GM21360 (cell line): Measurements from ENCODE around the gene CATSPER1.

Experiments used
- ATAC-seq: cut with Tn5 transposase; IDR thresholded peaks from one replicate; pipeline ENCODE4 v1.9.1; 2021; ENCODE audit warnings: mild to moderate bottlenecking, moderate library complexity; ENCODE audit not compliant: unreplicated experiment

The CATSPER1 gene

DNA sequence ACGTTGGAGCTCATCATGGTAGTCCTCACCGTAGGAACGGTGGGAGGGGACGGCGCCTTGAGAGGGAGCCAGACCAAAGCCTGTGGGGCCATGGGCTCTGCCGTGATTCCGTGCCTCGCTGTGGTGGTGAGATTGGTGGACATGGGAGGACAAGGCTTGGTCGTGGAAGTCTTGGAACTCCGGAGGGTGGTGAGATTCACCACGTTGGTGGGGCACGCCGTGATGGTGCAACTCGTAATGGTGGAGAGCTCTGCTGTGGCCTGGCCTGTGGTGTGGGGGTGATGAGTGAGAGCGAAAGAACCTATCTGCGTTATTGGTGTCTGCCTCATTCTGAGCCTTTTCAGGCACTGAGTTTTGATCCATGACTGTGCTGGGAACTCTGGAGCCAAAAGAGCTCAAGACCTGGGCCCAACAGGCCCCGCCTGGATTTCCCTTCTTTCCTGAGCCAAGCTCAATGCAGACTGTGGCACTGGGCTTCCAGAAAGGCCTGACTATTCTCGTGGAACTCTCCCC is at the start of gene CATSPER1:
Gene CATSPER1, minus strand, starts transcription at position 463 of the 513 bp plus-strand sequence. Its CDS starts 100 bp downstream, at position 363.
- ATAC-seq, result no peak

GRCh38 chr11:66075273-66075672 is 49.0 kb upstream of the CATSPER1 start:
- ATAC-seq, result no peak

DNA sequence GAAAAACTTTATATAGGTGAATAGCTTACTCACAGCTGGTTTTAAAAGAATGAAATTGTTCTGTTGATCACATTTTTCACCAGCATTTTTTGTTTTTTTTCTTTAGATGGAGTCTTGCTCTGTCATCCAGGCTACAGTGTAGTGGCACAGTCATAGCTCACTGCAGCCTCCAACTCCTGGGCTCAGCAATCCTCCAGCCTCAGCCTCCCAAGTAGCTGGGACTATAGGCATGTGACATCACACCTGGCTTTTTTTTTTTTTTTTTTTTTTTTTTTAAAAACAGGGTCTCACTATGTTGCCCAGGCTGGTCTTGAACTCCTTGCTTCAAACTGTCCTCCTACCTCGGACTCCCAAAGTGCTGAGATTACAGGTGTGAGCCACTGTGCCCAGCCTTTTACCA is 47.4 kb upstream of the CATSPER1 start:
- no peak for ATAC-seq

DNA sequence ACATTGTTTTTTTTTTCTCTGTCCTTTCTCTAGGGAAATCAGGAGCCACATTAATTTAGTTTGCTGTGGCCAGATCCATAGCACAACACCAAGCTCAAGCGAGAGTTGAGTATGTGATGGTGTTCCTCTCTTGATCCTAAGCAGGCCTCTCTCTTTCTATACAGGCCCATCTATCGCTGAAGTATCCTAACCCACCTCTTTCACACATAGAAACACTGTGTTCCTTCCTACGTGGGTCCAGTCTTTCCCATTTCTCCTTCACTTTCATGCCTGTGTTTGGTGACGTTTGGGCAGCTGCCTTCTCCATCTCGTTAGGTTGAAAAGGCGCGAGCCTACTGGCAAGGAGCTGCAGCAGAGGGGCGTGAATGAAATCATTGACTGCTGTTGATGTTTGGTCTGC is 46.2 kb upstream of the CATSPER1 start:
- ATAC-seq, result no peak

DNA sequence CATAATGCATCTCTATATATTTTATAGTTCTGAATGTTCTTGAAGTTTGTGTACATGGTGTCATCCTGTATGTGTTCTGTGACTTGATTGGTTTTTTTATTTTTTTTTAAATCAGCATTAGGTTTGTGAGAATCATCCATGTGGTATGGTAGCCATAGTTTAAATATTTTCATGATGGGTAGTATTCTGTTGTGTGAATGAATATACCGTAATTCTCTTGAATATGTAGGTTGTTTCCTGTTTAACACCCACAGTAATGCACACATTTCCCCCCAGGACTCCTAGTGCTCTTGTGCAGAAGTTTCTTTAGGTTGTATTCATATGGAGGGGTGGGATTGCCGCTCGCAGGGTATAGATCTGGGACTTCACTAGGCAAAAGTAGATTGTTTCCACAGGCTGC is 45.8 kb upstream of the CATSPER1 start:
- no peak for ATAC-seq

DNA sequence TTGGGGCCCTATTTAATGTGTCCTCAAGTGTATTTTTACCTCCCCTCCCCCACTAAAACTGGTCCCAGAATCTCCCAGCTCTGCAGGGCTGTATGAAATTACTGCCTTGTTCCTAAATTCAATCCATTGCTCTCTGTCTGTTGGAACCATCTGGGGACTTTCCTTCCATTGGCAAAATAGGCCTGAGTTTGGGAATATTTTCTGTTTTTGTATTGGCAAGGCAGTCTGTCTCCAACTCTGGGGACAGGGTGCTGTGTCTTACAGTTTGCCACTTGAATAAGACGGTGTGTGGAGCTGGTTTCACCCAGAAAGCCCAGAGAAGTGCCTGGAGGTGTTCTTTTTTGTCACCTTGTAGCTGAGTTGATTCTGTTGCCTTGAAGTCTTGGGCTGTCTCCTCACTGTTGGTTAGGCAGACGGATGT is 45.1 kb upstream of the CATSPER1 start:
- no peak for ATAC-seq

DNA sequence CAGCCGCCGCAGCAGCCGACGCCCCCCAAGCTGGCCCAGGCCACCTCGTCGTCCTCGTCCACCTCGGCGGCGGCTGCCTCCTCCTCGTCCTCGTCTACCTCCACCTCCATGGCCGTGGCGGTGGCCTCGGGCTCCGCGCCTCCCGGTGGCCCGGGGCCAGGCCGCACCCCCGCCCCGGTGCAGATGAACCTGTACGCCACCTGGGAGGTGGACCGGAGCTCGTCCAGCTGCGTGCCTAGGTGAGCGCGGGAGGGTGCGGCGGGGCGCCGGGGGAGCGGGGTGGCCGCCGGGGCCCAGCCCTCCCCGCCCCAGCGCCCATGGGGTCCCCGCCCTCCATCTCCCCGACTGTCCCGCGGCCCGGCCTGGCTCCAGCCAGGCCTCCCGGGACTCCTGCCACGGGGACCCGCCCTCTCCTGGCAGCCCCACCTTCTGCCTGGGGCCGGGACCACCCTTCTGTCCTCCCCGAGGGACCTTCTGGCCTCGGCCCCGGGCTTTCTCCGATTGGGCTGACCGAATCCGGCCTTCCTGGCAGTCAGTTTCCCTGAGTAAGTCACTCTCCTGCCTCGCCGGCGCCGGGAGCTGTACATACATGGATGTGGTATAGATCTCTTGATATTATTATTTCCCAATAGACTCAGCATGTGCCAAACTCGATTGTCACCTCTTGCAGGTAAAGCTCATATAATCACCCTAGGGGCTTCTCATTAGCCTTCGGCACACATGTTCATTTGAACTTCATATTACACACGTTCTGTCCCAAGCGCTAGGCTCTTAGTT is 44.5 kb upstream of the CATSPER1 start:
- no peak for ATAC-seq

DNA sequence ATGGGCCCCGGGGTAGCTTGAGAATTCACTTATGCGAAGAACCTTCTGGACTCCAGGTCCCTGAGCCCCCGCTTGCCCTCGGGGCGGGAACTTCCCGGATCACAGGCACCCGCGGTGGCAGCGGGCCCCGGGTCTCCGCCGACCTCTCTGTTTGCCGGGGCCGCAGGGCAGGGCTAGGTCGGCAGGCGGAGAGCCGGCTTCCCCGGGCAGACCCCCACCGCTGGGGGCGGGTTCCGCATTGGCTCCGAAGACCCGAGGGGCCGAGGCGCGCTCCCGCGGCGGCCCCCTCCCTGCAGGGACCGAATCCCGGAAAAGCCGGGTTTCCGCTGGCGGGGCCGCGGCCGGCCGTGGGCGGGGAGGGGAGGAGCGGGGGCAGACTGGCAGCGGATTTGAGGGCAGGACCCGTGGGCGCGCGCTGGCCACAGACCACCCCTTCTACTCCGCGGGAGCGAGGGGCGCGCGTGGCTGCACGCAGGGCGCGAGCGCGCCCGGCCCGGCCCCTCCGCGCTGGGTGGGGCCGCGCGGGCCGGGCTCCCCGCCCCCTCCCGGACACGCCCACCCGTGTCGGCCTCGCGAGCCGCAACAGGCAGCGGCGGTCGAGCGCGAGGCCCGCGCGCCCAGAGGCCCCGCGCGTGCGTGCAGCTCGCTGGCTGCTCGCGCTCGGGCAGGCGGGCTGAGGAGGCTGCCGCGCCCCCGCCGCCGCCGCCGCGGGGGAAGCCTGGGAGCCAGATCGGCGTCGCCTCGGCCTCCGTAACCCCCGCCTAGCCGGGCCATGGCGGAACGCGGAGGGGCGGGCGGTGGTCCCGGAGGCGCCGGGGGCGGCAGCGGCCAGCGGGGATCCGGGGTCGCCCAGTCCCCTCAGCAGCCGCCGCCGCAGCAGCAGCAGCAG is 43.7 kb upstream of the CATSPER1 start, which contains the start of gene PACS1:
Gene PACS1, plus strand, starts transcription at position 558 of the 889 bp plus-strand sequence. Its CDS starts 215 bp downstream, at position 773.
- peak; percentile 44 for ATAC-seq

DNA sequence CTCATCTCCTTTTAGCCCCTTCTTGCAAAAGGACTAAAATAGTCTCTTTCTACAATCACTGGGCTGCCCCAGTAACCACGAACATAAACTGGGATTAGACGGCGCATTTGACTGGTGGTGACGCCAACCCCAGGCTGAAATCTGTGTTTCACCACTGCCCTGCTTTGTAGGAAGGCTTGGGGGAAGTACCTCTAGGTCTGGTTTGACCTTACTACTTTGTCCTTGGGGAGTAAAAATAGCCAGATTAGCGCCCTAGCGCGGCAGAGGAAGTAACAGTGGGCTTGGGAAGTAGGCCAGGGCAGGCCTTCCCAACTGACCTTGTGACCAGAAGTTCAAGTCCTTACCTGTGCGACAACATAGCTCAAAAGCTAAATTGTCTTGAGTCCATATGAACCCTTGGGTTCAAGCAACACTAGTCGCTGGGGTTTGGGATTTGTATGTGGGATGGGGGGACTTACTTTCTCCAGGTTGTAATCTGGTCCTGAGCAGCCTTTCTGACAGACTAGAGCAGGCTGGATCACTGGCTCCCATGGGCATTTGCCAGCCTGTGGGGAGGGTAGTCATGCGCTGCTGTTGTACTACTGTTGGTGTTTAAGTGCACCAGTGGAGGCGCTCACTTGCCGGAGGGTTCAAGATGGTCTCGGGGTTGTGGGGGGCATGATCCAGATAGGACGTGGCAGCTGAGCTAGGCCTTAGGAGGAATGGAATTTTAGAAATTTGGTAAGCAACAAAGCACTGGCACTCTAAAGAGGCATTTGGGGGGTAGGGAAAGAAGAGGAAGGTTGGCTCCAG is 42.8 kb upstream of the CATSPER1 start:
- ATAC-seq, result no peak

DNA sequence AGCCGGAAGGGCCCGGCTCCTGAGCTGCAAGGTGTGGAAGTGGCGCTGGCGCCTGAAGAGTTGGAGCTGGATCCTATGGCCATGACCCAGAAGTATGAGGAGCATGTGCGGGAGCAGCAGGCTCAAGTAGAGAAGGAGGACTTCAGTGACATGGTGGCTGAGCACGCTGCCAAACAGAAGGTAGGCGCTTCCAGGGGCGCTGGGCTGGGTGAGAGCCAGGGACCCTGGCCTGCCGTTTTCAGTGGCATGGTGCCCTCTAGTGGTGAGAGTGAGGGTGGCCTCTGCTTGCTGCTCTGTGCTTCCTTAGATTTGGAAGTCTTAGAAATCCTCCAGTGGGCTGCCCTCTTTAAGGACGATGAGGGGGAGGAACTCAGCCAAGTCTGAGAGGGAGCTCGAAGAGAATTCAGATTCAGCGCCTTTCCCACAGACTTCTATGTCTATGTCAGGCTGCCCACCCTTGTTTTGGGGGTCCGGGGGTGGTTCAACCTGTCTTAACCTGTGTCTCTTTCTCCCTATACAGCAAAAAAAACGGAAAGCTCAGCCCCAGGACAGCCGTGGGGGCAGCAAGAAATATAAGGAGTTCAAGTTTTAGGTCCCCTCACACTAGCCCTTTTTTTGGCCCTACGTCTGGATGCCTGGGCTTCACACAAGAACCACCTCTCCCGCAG is 42.0 kb upstream of the CATSPER1 start:
- ATAC-seq, result no peak

- ATAC-seq, result no peak
Observed at GRCh38 chr11:66067640-66068039, 41.4 kb upstream of the CATSPER1 start.

GRCh38 chr11:66066751-66067150 is 40.5 kb upstream of the CATSPER1 start:
- no peak for ATAC-seq

GRCh38 chr11:66064571-66064970 is 38.3 kb upstream of the CATSPER1 start:
- ATAC-seq, result no peak

GRCh38 chr11:66063900-66064299 is 37.6 kb upstream of the CATSPER1 start:
- ATAC-seq, result no peak

DNA sequence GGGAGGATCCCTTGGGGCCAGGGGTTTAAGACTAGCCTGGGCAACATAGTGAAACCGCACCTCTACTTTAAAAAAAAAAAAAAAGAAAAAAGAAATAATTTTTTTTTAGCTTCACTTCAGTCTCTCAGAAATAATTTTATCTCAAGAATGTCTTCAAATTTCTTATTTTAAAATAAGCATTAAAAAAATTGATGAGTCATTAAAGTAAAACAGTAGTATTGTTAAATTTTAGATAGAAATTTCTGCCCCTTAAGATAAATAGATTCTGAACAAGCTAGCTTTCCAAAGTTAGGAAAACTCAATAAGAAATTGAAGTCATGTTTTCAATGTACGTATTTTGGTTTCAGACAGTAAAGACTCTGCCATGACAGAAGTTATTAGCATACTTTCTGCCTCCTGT is 36.1 kb upstream of the CATSPER1 start:
- no peak for ATAC-seq

DNA sequence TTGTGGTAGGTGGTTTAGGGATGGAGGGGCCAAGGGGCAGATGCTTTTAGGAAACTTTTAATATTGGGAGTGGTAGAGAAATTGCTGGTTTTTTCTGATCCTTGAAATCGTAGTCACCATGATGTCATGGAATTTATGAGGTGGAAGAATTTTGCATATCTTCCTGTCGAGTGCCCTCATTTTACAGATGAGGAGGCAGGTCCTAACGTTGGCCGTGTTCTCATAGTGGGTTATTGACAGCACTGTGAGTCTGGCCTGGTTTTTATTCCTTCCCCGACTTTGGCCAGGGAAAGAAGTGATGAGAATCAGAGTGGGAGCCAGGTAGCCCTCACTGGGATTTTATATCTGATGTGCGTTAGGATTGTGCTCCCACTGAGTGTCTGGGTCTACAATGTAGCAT is 35.0 kb upstream of the CATSPER1 start:
- ATAC-seq, result no peak

GRCh38 chr11:66059966-66060680 is 33.8 kb upstream of the CATSPER1 start:
- ATAC-seq, result no peak

DNA sequence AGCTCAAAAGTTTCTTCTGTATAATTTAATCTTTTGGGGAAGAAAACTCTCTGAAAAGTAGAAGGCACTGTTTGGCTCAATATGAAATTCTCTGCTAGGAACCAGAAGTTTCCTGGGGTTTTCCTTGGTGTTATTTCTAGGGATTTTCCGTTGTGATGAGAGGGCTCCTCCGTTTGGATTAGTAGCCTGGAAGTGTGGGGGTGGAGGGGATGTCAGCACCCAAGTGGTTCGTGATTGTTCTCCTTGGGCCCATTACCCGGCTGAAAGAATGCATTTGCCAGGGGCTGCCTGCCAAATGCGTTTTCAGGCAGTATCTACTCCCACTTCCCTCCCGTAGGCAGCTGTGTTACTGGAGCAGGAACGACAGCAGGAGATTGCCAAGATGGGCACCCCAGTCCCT is 30.2 kb upstream of the CATSPER1 start:
- ATAC-seq, result no peak

- ATAC-seq, result no peak
Observed at GRCh38 chr11:66055021-66055420, 28.7 kb upstream of the CATSPER1 start.

DNA sequence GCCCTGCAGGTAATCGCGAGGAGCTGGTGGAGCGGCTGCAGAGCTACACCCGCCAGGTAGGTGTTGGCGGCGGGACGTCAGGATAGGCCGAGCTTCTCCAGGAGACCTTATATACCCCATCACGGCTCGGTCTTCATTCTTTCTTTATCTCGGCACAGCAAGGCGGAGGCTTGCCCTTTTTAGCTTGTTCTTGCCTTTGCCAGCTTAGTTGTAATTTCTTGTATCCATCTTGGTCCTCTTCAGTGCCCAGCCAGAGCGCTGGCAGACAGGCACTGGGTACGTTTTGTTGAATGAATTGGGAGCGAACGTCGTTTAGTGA is 26.3 kb upstream of the CATSPER1 start:
- ATAC-seq, result no peak
